Activated CD4-positive, alpha-beta T cell treated with anti-CD3 and anti-CD28 coated beads, Interleukin-2, amount 50 U/mL, for 16 hours (primary cell): ENCODE data around the gene JCHAIN.
"Not testable (repeated sequence)": the region's sequence is repeated elsewhere in the genome, so short reads cannot be mapped to it uniquely, and the experiment has no call there.

Experiments used
- DNase-seq: peaks from one replicate; pipeline ENCODE4 v3.0.0-alpha.2; 2020

JCHAIN gene

GRCh38 chr4:70687821-70688794 lies 21.8 kb upstream of the JCHAIN start, which contains the start of gene UTP3:
TSS of gene UTP3 (plus strand) at chr4:70688532. CDS start at chr4:70688678, 146 bp downstream.
- peak; percentile 95 for DNase-seq

GRCh38 chr4:70687392-70687791 lies 21.1 kb upstream of the JCHAIN start:
- peak; percentile 14 for DNase-seq

GRCh38 chr4:70682142-70682541 lies 15.8 kb upstream of the JCHAIN start:
- not testable (repeated sequence) for DNase-seq

GRCh38 chr4:70681704-70682103 lies 15.4 kb upstream of the JCHAIN start:
- no peak for DNase-seq

GRCh38 chr4:70680934-70681333 lies 14.6 kb upstream of the JCHAIN start:
- no peak for DNase-seq

DNA sequence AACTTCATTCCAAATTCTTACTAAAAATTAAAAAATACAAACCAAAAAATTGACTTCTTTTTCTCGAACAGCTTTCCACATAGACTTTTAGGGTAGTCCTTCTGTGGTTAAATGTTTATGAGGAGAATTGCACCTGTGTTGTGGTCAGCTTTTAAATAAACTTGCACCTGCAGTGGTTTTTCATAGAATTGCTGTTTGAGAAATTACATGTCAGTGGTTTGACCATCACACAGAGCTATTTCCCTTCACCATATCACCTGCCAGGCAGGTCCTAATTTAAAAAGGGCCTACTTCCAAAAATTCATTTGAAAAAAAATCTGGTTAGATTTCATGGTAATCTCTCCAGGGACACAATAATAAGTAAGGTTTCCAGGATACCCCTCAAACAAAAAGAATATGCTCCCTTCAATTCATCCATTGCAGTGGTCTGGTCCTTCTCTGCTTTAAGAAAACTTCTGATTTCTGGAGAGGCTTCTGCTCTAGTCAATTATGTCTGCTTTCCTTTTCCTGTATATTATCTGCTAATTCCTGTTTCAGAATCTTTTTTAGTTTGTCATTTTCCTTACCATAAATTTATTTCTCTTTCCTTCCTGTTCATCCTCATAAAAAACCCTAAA lies 12.2 kb upstream of the JCHAIN start:
- no peak for DNase-seq

DNA sequence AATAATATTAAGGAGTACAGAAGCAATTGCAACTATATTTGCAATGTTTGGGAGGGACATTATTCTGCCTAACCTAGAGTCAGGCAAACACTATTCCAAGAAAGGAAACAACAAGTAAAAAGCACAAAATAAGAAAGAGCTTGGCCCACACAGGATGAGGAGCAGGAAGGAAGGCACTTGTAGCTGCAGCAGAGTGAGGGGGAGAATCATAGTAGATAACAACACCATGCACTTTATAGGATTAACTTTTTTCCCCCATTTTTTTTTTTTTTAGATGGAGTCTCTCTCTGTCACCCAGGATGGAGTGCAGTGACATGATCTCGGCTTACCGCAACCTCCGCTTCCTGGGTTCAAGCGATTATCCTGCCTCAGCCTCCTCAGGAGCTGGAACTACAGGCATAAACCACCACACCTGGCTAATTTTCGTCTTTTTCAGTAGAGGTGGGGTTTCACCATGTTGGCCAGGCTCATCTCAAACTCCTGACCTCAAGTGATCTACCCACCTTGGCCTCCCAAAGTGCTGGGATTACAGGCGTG lies 10.3 kb upstream of the JCHAIN start:
- no peak for DNase-seq

- no peak for DNase-seq
Observed at GRCh38 chr4:70674731-70675130, 8.4 kb upstream of the JCHAIN start.

DNA sequence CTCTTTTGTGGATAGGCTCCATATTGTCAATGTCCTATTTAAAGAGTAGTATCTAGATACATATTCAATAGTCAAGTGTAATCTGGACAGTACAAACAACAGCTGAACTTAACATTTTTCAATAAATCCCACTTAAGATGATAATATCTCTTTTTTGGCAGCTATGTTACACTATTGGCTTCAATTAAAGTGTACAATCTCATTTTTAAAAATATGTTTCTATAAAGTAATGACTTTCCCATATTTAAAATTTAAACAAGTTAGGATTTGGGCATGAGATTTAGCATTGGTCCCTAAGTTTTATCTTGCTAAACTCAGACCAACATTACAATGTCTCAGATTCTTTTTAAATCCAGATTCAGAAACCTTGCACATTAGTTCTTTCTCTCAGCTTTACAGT lies 7.9 kb upstream of the JCHAIN start:
- no peak for DNase-seq

- DNase-seq, result no peak
Observed at GRCh38 chr4:70671091-70671490, 4.8 kb upstream of the JCHAIN start.

GRCh38 chr4:70670332-70671014 lies 4.2 kb upstream of the JCHAIN start:
- no peak for DNase-seq

DNA sequence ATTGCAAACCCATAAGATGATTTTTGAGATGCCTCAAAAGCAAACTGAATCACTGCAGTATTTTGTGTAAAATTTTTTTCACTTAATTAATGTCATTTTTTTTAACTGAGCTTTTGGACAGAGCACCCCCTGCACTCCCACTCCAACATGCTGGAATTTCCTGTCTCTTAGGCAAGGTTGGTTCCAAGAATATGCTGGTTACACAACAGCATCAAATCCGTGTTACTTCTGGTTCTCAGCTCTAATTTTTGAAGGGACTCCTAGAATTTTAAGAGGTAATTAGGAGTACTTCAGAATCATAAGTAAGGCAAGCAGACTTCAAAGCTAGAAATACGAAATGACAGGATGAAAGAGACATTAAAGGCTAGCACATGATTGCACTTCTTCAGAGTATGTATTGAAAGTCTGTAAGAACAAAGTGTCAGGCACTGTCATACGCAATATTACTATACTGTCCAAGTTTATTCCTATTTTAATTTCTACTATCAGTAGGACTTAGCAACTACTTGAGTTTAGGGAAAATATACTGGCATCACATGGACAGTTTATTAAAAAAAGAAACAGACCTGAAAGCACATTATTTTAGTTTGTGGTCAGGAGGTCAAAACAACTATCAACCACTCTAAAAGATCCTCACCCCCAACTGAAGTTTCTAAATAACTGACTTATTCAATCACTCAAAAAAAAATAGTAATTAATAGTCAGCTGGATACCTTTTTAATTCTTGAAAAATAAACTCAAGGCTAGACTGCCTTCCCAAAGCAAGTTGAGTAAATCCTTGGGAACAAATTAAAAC lies 1.6 kb upstream of the JCHAIN start:
- DNase-seq, result no peak

- DNase-seq, result peak; percentile 63
Observed at GRCh38 chr4:70661309-70661922, 4.9 kb downstream of the JCHAIN start.

DNA sequence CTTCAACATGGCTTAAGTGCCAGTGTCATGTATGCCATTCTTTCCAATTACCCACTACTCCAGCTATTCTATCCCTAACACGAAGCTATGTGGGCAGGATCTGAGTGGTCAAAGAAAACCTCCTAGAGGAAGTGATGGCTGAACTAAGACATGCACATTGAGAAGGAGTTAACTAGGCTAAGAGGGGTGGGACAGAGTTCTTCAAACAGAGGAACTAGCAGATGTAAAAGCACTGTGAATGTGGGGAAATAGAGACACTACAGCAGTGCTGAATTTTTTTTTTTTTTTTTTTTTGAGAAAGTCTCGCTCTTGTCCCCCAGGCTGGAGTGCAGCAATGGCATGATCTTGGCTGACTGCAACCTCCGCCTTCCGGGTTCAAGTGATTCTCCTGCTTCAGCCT lies 6.2 kb downstream of the JCHAIN start:
- no peak for DNase-seq

DNA sequence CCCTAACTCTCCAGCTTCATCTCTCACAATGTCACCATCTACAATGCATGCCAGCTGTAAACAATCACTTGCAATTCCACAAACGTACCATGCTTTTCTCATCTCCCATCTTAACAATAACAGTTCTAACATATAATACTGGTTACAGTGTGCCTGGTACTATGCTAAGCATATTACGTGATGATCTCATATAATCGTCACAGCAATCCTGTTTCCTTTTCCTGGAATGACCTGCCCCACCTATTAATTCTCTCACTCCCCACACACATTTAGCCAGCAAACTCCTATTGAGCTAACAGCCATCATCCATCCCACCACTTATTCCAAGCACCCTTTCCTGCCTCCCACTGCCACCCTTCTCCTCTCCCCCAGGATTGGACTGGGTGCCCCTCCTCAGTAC lies 7.9 kb downstream of the JCHAIN start:
- DNase-seq, result no peak

DNA sequence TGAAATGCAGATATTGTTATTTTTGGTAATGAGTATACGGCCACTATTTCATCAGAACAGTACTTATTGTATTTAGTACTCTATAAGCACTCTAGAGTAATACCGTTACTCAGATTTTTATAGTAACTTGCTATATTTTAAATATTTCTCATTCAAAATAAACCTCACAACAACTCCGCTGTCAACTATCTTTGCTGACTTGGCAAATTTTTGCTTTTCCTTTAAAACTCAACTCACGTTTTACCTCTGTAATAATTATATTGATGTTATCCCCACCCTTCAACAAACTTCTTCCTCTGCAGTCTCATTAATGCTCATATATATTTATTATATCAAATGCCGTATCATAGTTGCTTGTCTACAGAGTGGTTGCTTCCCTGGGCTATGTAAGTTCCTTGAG lies 9.0 kb downstream of the JCHAIN start:
- DNase-seq, result no peak

DNA sequence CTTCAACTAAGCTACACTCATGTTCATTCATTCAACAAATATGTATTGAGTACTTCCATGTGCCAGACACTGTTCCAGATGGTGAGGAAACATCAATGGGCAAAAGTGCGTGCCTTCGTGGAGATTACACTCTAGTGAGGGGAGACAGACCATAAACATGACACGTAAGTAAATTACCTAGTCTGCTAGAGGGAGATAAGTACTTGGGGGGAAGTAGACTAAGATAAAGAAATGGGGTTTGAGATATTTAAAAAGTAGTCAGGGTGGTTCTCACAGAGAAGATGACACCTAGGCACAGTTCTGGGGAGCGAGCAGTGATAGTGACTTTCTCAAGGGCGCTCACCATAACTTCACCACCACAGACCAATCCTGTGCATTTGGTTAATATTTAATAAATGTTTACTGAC lies 11.7 kb downstream of the JCHAIN start:
- no peak for DNase-seq

DNA sequence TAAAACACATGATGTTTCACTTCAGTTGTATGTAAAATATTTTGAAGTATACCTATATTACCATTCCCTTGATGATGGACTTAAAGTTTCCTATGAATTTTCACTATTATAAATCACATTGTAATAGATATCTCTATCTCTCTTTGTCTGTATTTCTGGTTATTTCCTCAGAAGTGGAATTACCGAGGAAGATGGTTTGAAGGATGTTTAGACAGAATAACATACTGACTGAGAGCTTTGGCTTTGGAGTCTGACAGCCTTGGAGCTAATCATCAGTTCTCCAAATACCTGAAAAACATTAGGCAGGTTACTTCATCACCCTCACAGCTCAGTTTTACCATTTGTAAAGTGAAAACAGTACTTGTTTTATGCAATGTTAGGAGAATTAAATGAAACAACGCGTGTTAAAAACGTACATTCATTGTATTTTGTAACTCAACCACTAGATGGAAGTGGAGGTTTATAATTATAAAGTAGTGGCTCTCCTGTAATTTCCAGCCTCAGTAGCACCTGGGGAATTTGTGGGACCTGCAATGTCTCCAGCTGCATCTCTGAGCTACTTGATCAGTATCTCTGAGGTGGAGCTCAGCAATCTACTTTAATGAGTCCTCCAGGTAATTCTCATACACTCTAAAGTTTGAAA lies 14.3 kb downstream of the JCHAIN start:
- peak; percentile 36 for DNase-seq

DNA sequence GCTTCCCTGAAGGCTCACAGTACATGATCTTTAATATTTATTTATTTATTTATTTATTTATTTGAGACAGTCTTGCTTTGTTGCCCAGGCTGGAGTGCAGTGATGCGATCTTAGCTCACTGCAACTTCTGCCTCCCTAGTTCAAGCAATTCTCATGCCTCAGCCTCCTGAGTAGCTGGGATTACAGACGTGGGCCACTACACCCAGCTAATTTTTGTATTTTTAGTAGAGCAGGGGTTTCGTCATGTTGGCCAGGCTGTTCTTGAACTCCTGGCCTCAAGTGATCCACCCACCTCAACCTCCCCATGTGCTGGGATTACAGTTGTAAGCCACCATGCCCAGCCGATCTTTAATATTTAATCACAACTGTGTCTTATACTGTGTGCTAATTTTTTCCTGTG lies 15.6 kb downstream of the JCHAIN start:
- not testable (repeated sequence) for DNase-seq

GRCh38 chr4:70640192-70640591 lies 26.1 kb downstream of the JCHAIN start:
- peak; percentile 48 for DNase-seq

GRCh38 chr4:70637239-70637913 lies 28.9 kb downstream of the JCHAIN start:
- DNase-seq, result no peak
